MM.1S (cell line): ENCODE data around the gene ALKBH5.

Source experiments
- EZH2 ChIP-seq: fragments of 300-600 bp; sonication (generic); optimal IDR thresholded peaks from 2 replicates; pipeline ENCODE3; 2017; ENCODE audit warnings: low read depth, mild to moderate bottlenecking, antibody characterized with exemption, low read length, mixed read lengths
- TF ChIP-seq, protein P1 (sequence below): fragments of 300-600 bp; sonication (generic); IDR thresholded peaks from 2 replicates; pipeline ENCODE4 v1.5.1; 2016; ENCODE audit warnings: antibody characterized with exemption, low read length, mixed read lengths

DNA sequence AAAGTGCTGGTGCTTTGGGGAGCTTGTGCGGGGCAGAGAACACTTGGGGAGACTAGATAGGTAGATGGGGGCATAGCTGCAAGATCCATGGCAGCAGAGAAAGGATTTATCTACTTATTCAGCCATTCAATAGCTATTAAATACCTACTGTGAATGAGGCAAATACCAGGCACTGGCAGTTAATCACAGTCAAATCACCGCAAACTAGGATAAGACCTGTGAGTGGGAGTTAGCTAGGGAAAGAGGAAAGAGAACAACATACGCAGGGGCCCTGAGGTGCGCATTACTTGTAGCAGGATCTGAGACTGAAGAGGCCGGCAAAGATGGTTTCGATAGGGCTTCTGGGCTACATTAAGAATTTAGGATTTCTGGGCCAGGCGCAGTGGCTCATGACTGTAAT, 3.8 kb upstream of the ALKBH5 start:
- no peak for TF ChIP-seq EZH2
- TF ChIP-seq, protein P1, sequence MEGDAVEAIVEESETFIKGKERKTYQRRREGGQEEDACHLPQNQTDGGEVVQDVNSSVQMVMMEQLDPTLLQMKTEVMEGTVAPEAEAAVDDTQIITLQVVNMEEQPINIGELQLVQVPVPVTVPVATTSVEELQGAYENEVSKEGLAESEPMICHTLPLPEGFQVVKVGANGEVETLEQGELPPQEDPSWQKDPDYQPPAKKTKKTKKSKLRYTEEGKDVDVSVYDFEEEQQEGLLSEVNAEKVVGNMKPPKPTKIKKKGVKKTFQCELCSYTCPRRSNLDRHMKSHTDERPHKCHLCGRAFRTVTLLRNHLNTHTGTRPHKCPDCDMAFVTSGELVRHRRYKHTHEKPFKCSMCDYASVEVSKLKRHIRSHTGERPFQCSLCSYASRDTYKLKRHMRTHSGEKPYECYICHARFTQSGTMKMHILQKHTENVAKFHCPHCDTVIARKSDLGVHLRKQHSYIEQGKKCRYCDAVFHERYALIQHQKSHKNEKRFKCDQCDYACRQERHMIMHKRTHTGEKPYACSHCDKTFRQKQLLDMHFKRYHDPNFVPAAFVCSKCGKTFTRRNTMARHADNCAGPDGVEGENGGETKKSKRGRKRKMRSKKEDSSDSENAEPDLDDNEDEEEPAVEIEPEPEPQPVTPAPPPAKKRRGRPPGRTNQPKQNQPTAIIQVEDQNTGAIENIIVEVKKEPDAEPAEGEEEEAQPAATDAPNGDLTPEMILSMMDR = no peak
